ENCODE measurements around the gene DOCK6.

The DOCK6 gene

GRCh38 chr19:11273296-11273695 is 11.0 kb upstream of the DOCK6 start:
- DNase-seq = no peak

GRCh38 chr19:11269408-11269807 is 7.1 kb upstream of the DOCK6 start:
- DNase-seq = no peak

GRCh38 chr19:11268783-11269267 is 6.5 kb upstream of the DOCK6 start:
- DNase-seq = no peak

- DNase-seq = no peak
Measured at GRCh38 chr19:11267316-11268085, 5.2 kb upstream of the DOCK6 start.

GRCh38 chr19:11265785-11266236 is 3.5 kb upstream of the DOCK6 start:
- no peak for DNase-seq

GRCh38 chr19:11265177-11265784 is 3.0 kb upstream of the DOCK6 start:
- no peak for DNase-seq

GRCh38 chr19:11264452-11265176 is 2.3 kb upstream of the DOCK6 start:
- DNase-seq = no peak

- no peak for DNase-seq
Measured at GRCh38 chr19:11263726-11264125, 1.4 kb upstream of the DOCK6 start.

- no peak for DNase-seq
Measured at GRCh38 chr19:11261431-11261970, 823 bp downstream of the DOCK6 start.

- no peak for DNase-seq
Measured at GRCh38 chr19:11260996-11261395, 1.3 kb downstream of the DOCK6 start.

GRCh38 chr19:11257846-11258380 is 4.4 kb downstream of the DOCK6 start:
- DNase-seq = no peak

GRCh38 chr19:11256189-11256588 is 6.1 kb downstream of the DOCK6 start:
- no peak for DNase-seq

GRCh38 chr19:11254666-11255065 is 7.7 kb downstream of the DOCK6 start:
- DNase-seq = no peak

- no peak for DNase-seq
Measured at GRCh38 chr19:11252665-11253355, 9.5 kb downstream of the DOCK6 start.

GRCh38 chr19:11251650-11252314 is 10.5 kb downstream of the DOCK6 start:
- DNase-seq = no peak

GRCh38 chr19:11251217-11251616 is 11.1 kb downstream of the DOCK6 start:
- no peak for DNase-seq

- DNase-seq = no peak
Measured at GRCh38 chr19:11248852-11249251, 13.5 kb downstream of the DOCK6 start.

- DNase-seq = no peak
Measured at GRCh38 chr19:11247934-11248333, 14.4 kb downstream of the DOCK6 start.

- no peak for DNase-seq
Measured at GRCh38 chr19:11247391-11247790, 14.9 kb downstream of the DOCK6 start.

GRCh38 chr19:11246941-11247340 is 15.4 kb downstream of the DOCK6 start:
- no peak for DNase-seq

- no peak for DNase-seq
Measured at GRCh38 chr19:11244846-11245589, 17.3 kb downstream of the DOCK6 start.

All from stimulated activated CD4-positive, alpha-beta T cell treated with anti-CD3 and anti-CD28 coated beads, Interleukin-2, amount 100 ng/mL, for 48 hours (primary cell).